IPS-NIHi11 (cell line): Measurements from ENCODE around the gene BMP8B.
A peak's percentile ranks its signal among the peaks of the same experiment; 100 is the strongest.

Source experiments
- DNase-seq: peaks from one replicate; pipeline ENCODE4 v3.0.0; 2012; ENCODE audit warnings: mixed read lengths, low spot score

The BMP8B gene

GRCh38 chr1:39722495-39722894, 66.2 kb downstream of the BMP8B start:
- no peak for DNase-seq

GRCh38 chr1:39721664-39722063, 67.0 kb downstream of the BMP8B start:
- DNase-seq: no peak

- peak; percentile 35 for DNase-seq
Observed at GRCh38 chr1:39720094-39720999, 68.3 kb downstream of the BMP8B start.

- no peak for DNase-seq
Observed at GRCh38 chr1:39717809-39718208, 70.9 kb downstream of the BMP8B start.

- no peak for DNase-seq
Observed at GRCh38 chr1:39713557-39713956, 75.1 kb downstream of the BMP8B start.

GRCh38 chr1:39711966-39712340, 76.7 kb downstream of the BMP8B start:
- DNase-seq: peak; percentile 54

GRCh38 chr1:39711104-39711965, 77.3 kb downstream of the BMP8B start:
- DNase-seq: no peak

GRCh38 chr1:39707506-39707905, 81.2 kb downstream of the BMP8B start:
- no peak for DNase-seq
